DOHH2 (cell line): ENCODE data around the gene CBFA2T2.
"Not testable (repeated sequence)": the region's sequence is repeated elsewhere in the genome, so short reads cannot be mapped to it uniquely, and the experiment has no call there.

Source experiments
- H3F3A ChIP-seq: fragments of 200-600 bp; sonication (generic), shearing (Covaris generic); 2 replicates; pipeline ENCODE4 v1.6.0; 2016; ENCODE audit warnings: antibody characterized with exemption, mild to moderate bottlenecking; ENCODE audit not compliant: control insufficient read depth, insufficient read depth
- H3K27ac ChIP-seq: fragments of 200-600 bp; sonication (generic); 2 replicates; pipeline ENCODE4 v1.5.1; 2014; ENCODE audit warnings: low read depth, mild to moderate bottlenecking, low read length, moderate library complexity
- H3K27me3 ChIP-seq: fragments of 200-600 bp; sonication (generic); 2 replicates; pipeline ENCODE4 v1.6.1; 2014; ENCODE audit warnings: mild to moderate bottlenecking, low read length, mixed read lengths; ENCODE audit not compliant: control insufficient read depth
- H3K36me3 ChIP-seq: fragments of 200-600 bp; sonication (generic); 2 replicates; pipeline ENCODE4 v1.6.1; 2014; ENCODE audit warnings: mild to moderate bottlenecking, low read length, moderate library complexity, mixed read lengths; ENCODE audit not compliant: control insufficient read depth
- H3K4me1 ChIP-seq: fragments of 200-600 bp; sonication (generic); 2 replicates; pipeline ENCODE4 v1.6.1; 2014; ENCODE audit warnings: mild to moderate bottlenecking, low read length, mixed read lengths; ENCODE audit not compliant: control insufficient read depth
- H3K4me2 ChIP-seq: fragments of 200-600 bp; sonication (generic); 2 replicates; pipeline ENCODE4 v1.6.0; 2014; ENCODE audit warnings: mild to moderate bottlenecking, low read length, moderate library complexity
- H3K4me3 ChIP-seq: fragments of 200-600 bp; sonication (generic); 2 replicates; pipeline ENCODE4 v1.5.1; 2014; ENCODE audit warnings: mild to moderate bottlenecking, low read length, mixed read lengths
- H3K79me2 ChIP-seq: fragments of 200-600 bp; sonication (generic); 2 replicates; pipeline ENCODE4 v1.6.1; 2014; ENCODE audit warnings: mild to moderate bottlenecking, low read length, mixed read lengths; ENCODE audit not compliant: control insufficient read depth
- H3K9me2 ChIP-seq: fragments of 200-600 bp; sonication (generic); replicated peaks from 2 replicates; pipeline ENCODE4 v1.6.1; 2014; ENCODE audit warnings: mild to moderate bottlenecking, low read length, mixed read lengths; ENCODE audit not compliant: control insufficient read depth
- H3K9me3 ChIP-seq: fragments of 200-600 bp; sonication (generic); 2 replicates; pipeline ENCODE4 v1.6.1; 2014; ENCODE audit warnings: antibody characterized with exemption, low read length, mixed read lengths; ENCODE audit not compliant: control insufficient read depth, insufficient read depth
- H4K20me1 ChIP-seq: fragments of 200-600 bp; sonication (generic); 2 replicates; pipeline ENCODE4 v1.6.0; 2014; ENCODE audit warnings: low read depth, mild to moderate bottlenecking, antibody characterized with exemption, low read length, moderate library complexity; ENCODE audit not compliant: control insufficient read depth, insufficient read depth
- CTCF ChIP-seq: fragments of 200-600 bp; sonication (generic); IDR thresholded peaks from one replicate; pipeline ENCODE4 v1.5.1; 2014; ENCODE audit warnings: antibody characterized with exemption, mild to moderate bottlenecking, low read depth, low read length; ENCODE audit not compliant: poor library complexity, severe bottlenecking
- EZH2phosphoT487 ChIP-seq: fragments of 200-600 bp; sonication (generic); IDR thresholded peaks from 2 replicates; pipeline ENCODE4 v1.6.1; 2017; ENCODE audit warnings: borderline replicate concordance, mild to moderate bottlenecking, antibody characterized with exemption, low read length, moderate library complexity, mixed read lengths

CBFA2T2 gene

GRCh38 chr20:33482581-33482980 is 7.3 kb upstream of the CBFA2T2 start:
- H3K9me3 ChIP-seq, result no peaks in the 10 kb centered on the region
- H3K9me2 ChIP-seq, result no peaks in the 10 kb centered on the region
- no peaks in the 10 kb centered on the region for H3K36me3 ChIP-seq
- no peak overlapping the region for H3K4me3 ChIP-seq
- TF ChIP-seq EZH2phosphoT487, result no peak
- TF ChIP-seq CTCF, result no peak
- H3K27ac ChIP-seq, result no peak overlapping the region
- no peaks in the 10 kb centered on the region for H3K27me3 ChIP-seq
- H4K20me1 ChIP-seq, result no peaks in the 10 kb centered on the region
- no peak overlapping the region for H3K4me2 ChIP-seq
- no peaks in the 10 kb centered on the region for H3F3A ChIP-seq
- no peaks in the 10 kb centered on the region for H3K4me1 ChIP-seq
- no peaks in the 10 kb centered on the region for H3K79me2 ChIP-seq

DNA sequence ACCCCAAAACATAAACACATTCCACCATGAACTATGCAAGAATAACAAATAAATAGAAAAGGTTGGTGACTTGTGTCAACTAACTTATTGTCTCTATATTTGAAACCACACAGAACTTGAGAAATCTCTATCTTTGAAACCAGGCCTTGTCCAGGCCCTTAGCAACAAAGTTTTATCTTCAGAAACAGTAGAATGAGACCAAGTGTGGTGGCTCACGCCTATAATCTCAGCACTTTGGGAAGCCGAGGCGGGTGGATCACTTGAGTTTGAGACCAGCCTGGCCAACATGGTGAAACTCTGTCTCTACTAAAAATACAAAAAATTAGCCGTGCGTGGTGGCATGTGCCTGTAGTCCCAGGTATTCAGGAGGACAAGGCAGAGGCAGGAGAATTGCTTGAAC is 6.7 kb upstream of the CBFA2T2 start:
- not testable (repeated sequence) for H3K9me3 ChIP-seq, H3F3A ChIP-seq, H3K4me3 ChIP-seq, H3K4me1 ChIP-seq, H3K9me2 ChIP-seq, H3K79me2 ChIP-seq, H3K36me3 ChIP-seq, H3K4me2 ChIP-seq, H3K27me3 ChIP-seq, H4K20me1 ChIP-seq, H3K27ac ChIP-seq

- Histone ChIP-seq H3K9me2 (no peaks in the 10 kb centered on the region), H3K27ac (no peak overlapping the region), H4K20me1 (0 out of 2 replicates have a peak, but pooled peaks cover 3% of the 10 kb centered on the region), H3K36me3 (no peaks in the 10 kb centered on the region), H3K4me2 (no peak overlapping the region), H3K79me2 (peaks cover 15% of the 10 kb centered on the region), H3K4me1 (peaks cover 14% of the 10 kb centered on the region), H3K27me3 (no peaks in the 10 kb centered on the region), H3K9me3 (no peaks in the 10 kb centered on the region), H3F3A (no peaks in the 10 kb centered on the region; the same call in 1 of the 2 replicates), H3K4me3 (no peak overlapping the region)
- TF ChIP-seq EZH2phosphoT487 (no peak), CTCF (no peak)
Measured at GRCh38 chr20:33488201-33488600, 1.7 kb upstream of the CBFA2T2 start.

DNA sequence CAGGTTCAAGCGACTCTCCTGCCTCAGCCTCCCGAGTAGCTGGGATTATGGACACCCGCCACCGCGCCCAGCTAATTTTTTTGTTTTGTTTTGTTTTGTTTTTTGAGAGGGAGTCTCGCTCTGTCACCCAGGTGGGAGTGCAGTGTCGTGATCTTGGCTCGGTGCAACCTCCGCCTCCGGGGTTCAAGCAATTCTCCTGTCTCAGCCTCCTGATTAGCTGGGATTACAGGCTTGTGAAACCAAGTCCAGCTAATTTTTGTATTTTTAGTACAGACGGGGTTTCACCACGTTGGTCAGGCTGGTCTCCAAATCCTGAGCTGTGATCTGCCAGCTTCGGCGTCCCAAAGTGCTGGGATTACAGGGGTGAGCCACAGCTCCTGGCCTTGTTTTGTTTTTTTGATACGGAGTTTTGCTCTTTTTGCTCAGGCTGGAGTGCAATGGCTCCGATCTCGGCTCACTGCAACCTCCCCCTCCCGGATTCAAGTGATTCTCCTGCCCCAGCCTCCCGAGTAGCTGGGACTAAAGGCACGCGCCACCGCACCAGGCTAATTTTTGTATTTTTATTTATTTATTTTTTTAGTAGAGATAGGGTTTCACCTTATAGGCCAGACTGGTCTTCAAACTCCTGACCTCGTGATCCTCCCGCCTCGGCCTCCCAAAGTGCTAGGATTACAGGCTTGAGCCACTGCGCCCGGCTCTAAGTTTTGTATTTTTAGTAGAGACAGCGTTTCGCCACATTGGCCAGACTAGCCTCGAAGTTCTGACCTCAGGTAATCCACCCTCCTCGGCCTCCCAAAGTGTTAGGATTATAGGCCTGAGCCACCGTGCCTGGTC is 1.0 kb upstream of the CBFA2T2 start:
- H3K4me1 ChIP-seq, result peaks cover 14% of the 10 kb centered on the region
- not testable (repeated sequence) for H4K20me1 ChIP-seq, H3F3A ChIP-seq, H3K27ac ChIP-seq, H3K36me3 ChIP-seq, H3K27me3 ChIP-seq, H3K9me3 ChIP-seq, H3K9me2 ChIP-seq
- H3K4me2 ChIP-seq, result peak overlapping the region; percentile 67
- peaks cover 22% of the 10 kb centered on the region for H3K79me2 ChIP-seq
- H3K4me3 ChIP-seq, result peak overlapping the region; percentile 72
